ENCODE data around the gene CAPN13. TPM values are rescaled to one million over a fixed set of nuclear protein-coding genes. Genes with fewer than 3 reads are reported as not detected.
A peak's percentile ranks its signal among the peaks of the same experiment; 100 is the strongest.

The CAPN13 gene
- total RNA-seq, 1 donor from 2014 or later, result 0.30 TPM

GRCh38 chr2:30786923-30787685 is 20.1 kb downstream of the CAPN13 start:
- no peak for DNase-seq

GRCh38 chr2:30784682-30785081 is 22.6 kb downstream of the CAPN13 start:
- no peak for DNase-seq

- DNase-seq, result no peak
These were observed 25.2 kb downstream of the CAPN13 start for GRCh38 chr2:30781961-30782533.

GRCh38 chr2:30781451-30781850 is 25.8 kb downstream of the CAPN13 start:
- no peak for DNase-seq

GRCh38 chr2:30780776-30781330 is 26.4 kb downstream of the CAPN13 start:
- no peak for DNase-seq

- no peak for DNase-seq
These were observed 28.6 kb downstream of the CAPN13 start for GRCh38 chr2:30778611-30779010.

- no peak for DNase-seq
These were observed 29.4 kb downstream of the CAPN13 start for GRCh38 chr2:30777661-30778505.

GRCh38 chr2:30776831-30777635 is 30.2 kb downstream of the CAPN13 start:
- DNase-seq, result no peak

- no peak for DNase-seq
These were observed 31.4 kb downstream of the CAPN13 start for GRCh38 chr2:30775833-30776232.

GRCh38 chr2:30772021-30772705 is 35.1 kb downstream of the CAPN13 start:
- no peak for DNase-seq

- peak; percentile 86 for DNase-seq
These were observed 36.2 kb downstream of the CAPN13 start for GRCh38 chr2:30770816-30771576.

GRCh38 chr2:30769891-30770462 is 37.3 kb downstream of the CAPN13 start:
- DNase-seq, result no peak

GRCh38 chr2:30769481-30769780 is 37.8 kb downstream of the CAPN13 start:
- no peak for DNase-seq

GRCh38 chr2:30768708-30769480 is 38.4 kb downstream of the CAPN13 start:
- DNase-seq, result no peak

GRCh38 chr2:30768036-30768686 is 39.1 kb downstream of the CAPN13 start:
- DNase-seq, result no peak

GRCh38 chr2:30766666-30767065 is 40.6 kb downstream of the CAPN13 start:
- DNase-seq, result no peak

GRCh38 chr2:30765876-30766470 is 41.3 kb downstream of the CAPN13 start:
- DNase-seq, result no peak

- DNase-seq, result no peak
These were observed 42.1 kb downstream of the CAPN13 start for GRCh38 chr2:30765191-30765590.
